Karpas-422 (cell line): ENCODE results near the gene PUSL1. TPM values are rescaled to one million over a fixed set of nuclear protein-coding genes. Genes with fewer than 3 reads are reported as not detected.
A peak's percentile ranks its signal among the peaks of the same experiment; 100 is the strongest.

ENCODE experiments used
- DNase-seq: peaks from one replicate; pipeline ENCODE4 v3.0.0-alpha.2; 2015
- H2AFZ ChIP-seq: fragments of 200-600 bp; sonication (generic); 2 replicates; pipeline ENCODE4 v1.6.1; 2014; ENCODE audit warnings: antibody characterized with exemption, low read length, mixed read lengths
- H3K27ac ChIP-seq: fragments of 200-600 bp; sonication (generic); 2 replicates; pipeline ENCODE4 v1.5.1; 2014; ENCODE audit warnings: mild to moderate bottlenecking, low read length, moderate library complexity
- H3K27me3 ChIP-seq: fragments of 200-600 bp; sonication (generic); 2 replicates; pipeline ENCODE4 v1.6.1; 2014; ENCODE audit warnings: low read length, mixed read lengths
- H3K36me3 ChIP-seq: fragments of 200-600 bp; sonication (generic); 2 replicates; pipeline ENCODE4 v1.6.1; 2014; ENCODE audit warnings: low read length, mixed read lengths; ENCODE audit not compliant: insufficient read depth
- H3K4me1 ChIP-seq: fragments of 200-600 bp; sonication (generic); 2 replicates; pipeline ENCODE4 v1.6.1; 2014; ENCODE audit warnings: mild to moderate bottlenecking, low read length, mixed read lengths
- H3K4me2 ChIP-seq: fragments of 200-600 bp; sonication (generic); 2 replicates; pipeline ENCODE4 v1.6.1; 2014; ENCODE audit warnings: low read length, low read depth, mild to moderate bottlenecking; ENCODE audit not compliant: poor library complexity, severe bottlenecking
- H3K4me3 ChIP-seq: fragments of 200-600 bp; sonication (generic); 2 replicates; pipeline ENCODE4 v1.5.1; 2014; ENCODE audit warnings: mild to moderate bottlenecking, antibody characterized with exemption, low read length, mixed read lengths
- H3K79me2 ChIP-seq: fragments of 200-600 bp; sonication (generic); 2 replicates; pipeline ENCODE4 v1.6.1; 2014; ENCODE audit warnings: mild to moderate bottlenecking, low read length, mixed read lengths
- H3K9ac ChIP-seq: fragments of 200-600 bp; sonication (generic); 2 replicates; pipeline ENCODE4 v1.6.0; 2014; ENCODE audit warnings: low read length
- H3K9me2 ChIP-seq: fragments of 200-600 bp; sonication (generic), shearing (Covaris generic); replicated peaks from 2 replicates; pipeline ENCODE4 v1.6.0; 2014; ENCODE audit warnings: mild to moderate bottlenecking, low read length, moderate library complexity; ENCODE audit not compliant: insufficient read depth
- H3K9me3 ChIP-seq: fragments of 300-700, 200-600 bp; sonication (generic); 2 replicates; pipeline ENCODE4 v1.6.1; 2014; ENCODE audit warnings: low read length, mixed read lengths
- H4K20me1 ChIP-seq: fragments of 200-600 bp; sonication (generic); 2 replicates; pipeline ENCODE4 v1.6.1; 2014; ENCODE audit warnings: mild to moderate bottlenecking, antibody characterized with exemption, low read length, low read depth; ENCODE audit not compliant: insufficient read depth
- total RNA-seq: library from RNA; depleted of rRNA; stranded (reverse); fragments of >200 nt; shearing (Covaris generic); gene quantifications from 2 replicates; pipeline ENCODE4 v1.2.3, GENCODE V29; 2014; ENCODE audit warnings: low replicate concordance

The PUSL1 gene
- total RNA-seq, 1 experiment from 2014 or later = 14.9 TPM

- Histone ChIP-seq H3K9ac (no peak overlapping the region), H3K9me2 (no peaks in the 10 kb centered on the region), H3K79me2 (peaks cover 58% of the 10 kb centered on the region), H2AFZ (no peak overlapping the region), H3K9me3 (no peaks in the 10 kb centered on the region), H3K4me1 (peaks cover 34% of the 10 kb centered on the region), H3K27me3 (no peaks in the 10 kb centered on the region), H3K36me3 (peaks cover 3% of the 10 kb centered on the region; the same call in 1 of the 2 replicates), H3K4me2 (no peak overlapping the region), H3K27ac (no peak overlapping the region), H4K20me1 (peaks cover 39% of the 10 kb centered on the region; the same call in 1 of the 2 replicates), H3K4me3 (no peak overlapping the region)
- no peak for DNase-seq
These were observed 35.5 kb downstream of the PUSL1 start for GRCh38 chr1:1343811-1344421.

GRCh38 chr1:1344655-1345361 is 36.4 kb downstream of the PUSL1 start:
- Histone ChIP-seq H3K79me2 (peaks cover 58% of the 10 kb centered on the region), H4K20me1 (peaks cover 39% of the 10 kb centered on the region; the same call in 1 of the 2 replicates), H2AFZ (no peak overlapping the region), H3K27me3 (no peaks in the 10 kb centered on the region), H3K27ac (no peak overlapping the region), H3K9me3 (no peaks in the 10 kb centered on the region), H3K4me1 (peaks cover 34% of the 10 kb centered on the region), H3K36me3 (peaks cover 3% of the 10 kb centered on the region; the same call in 1 of the 2 replicates), H3K4me3 (no peak overlapping the region), H3K9ac (no peak overlapping the region), H3K4me2 (no peak overlapping the region), H3K9me2 (no peaks in the 10 kb centered on the region)
- peak; percentile 71 for DNase-seq

- Histone ChIP-seq H3K36me3 (peaks cover 3% of the 10 kb centered on the region; the same call in 1 of the 2 replicates), H3K9me2 (no peaks in the 10 kb centered on the region), H3K4me3 (no peak overlapping the region), H4K20me1 (peaks cover 39% of the 10 kb centered on the region; the same call in 1 of the 2 replicates), H3K4me1 (peaks cover 34% of the 10 kb centered on the region), H3K9ac (peak overlapping the region; percentile 20; the same call in 1 of the 2 replicates), H2AFZ (no peak overlapping the region), H3K9me3 (no peaks in the 10 kb centered on the region), H3K27me3 (no peaks in the 10 kb centered on the region), H3K27ac (no peak overlapping the region), H3K4me2 (peak overlapping the region; percentile 7), H3K79me2 (peaks cover 58% of the 10 kb centered on the region)
- DNase-seq = no peak
These were observed 37.0 kb downstream of the PUSL1 start for GRCh38 chr1:1345384-1345783.

- no peaks in the 10 kb centered on the region for H3K9me2 ChIP-seq
- peak overlapping the region; percentile 7 for H3K4me2 ChIP-seq
- H3K79me2 ChIP-seq = peaks cover 58% of the 10 kb centered on the region
These were observed 37.6 kb downstream of the PUSL1 start for GRCh38 chr1:1345860-1346500.

GRCh38 chr1:1346501-1346890 is 38.1 kb downstream of the PUSL1 start:
- H3K27me3 ChIP-seq = no peaks in the 10 kb centered on the region
- peaks cover 58% of the 10 kb centered on the region for H3K79me2 ChIP-seq
- DNase-seq = no peak
- no peak overlapping the region for H2AFZ ChIP-seq
- peaks cover 36% of the 10 kb centered on the region for H3K4me1 ChIP-seq
- H3K27ac ChIP-seq = no peak overlapping the region
- no peaks in the 10 kb centered on the region for H3K9me2 ChIP-seq
- H3K4me3 ChIP-seq = peak overlapping the region; percentile 99; the same call in 1 of the 2 replicates
- H3K36me3 ChIP-seq = no peaks in the 10 kb centered on the region; the same call in 1 of the 2 replicates
- no peaks in the 10 kb centered on the region for H3K9me3 ChIP-seq
- H3K9ac ChIP-seq = peak overlapping the region; percentile 99; the same call in 1 of the 2 replicates
- H4K20me1 ChIP-seq = peaks cover 39% of the 10 kb centered on the region; the same call in 1 of the 2 replicates
- H3K4me2 ChIP-seq = peak overlapping the region; percentile 94

More at GRCh38 chr1:1345860-1346500, 37.6 kb downstream of the PUSL1 start:
- Histone ChIP-seq H3K4me1 (peaks cover 34% of the 10 kb centered on the region), H3K9me3 (no peaks in the 10 kb centered on the region), H3K27ac (no peak overlapping the region), H4K20me1 (peaks cover 39% of the 10 kb centered on the region; the same call in 1 of the 2 replicates), H3K4me3 (no peak overlapping the region), H3K36me3 (no peaks in the 10 kb centered on the region; the same call in 1 of the 2 replicates), H3K9ac (peak overlapping the region; percentile 20), H3K27me3 (no peaks in the 10 kb centered on the region), H2AFZ (no peak overlapping the region)
- DNase-seq = no peak

GRCh38 chr1:1347026-1347595 is 38.7 kb downstream of the PUSL1 start:
- Histone ChIP-seq H3K36me3 (no peaks in the 10 kb centered on the region; the same call in 1 of the 2 replicates), H4K20me1 (peaks cover 43% of the 10 kb centered on the region; the same call in 1 of the 2 replicates), H3K4me1 (peaks cover 42% of the 10 kb centered on the region), H3K9me2 (no peaks in the 10 kb centered on the region), H3K27ac (peak overlapping the region; percentile 86), H3K79me2 (peaks cover 58% of the 10 kb centered on the region), H3K4me2 (peak overlapping the region; percentile 94), H3K4me3 (peak overlapping the region; percentile 99), H2AFZ (no peak overlapping the region), H3K9ac (peak overlapping the region; percentile 99), H3K9me3 (no peaks in the 10 kb centered on the region), H3K27me3 (no peaks in the 10 kb centered on the region)
- no peak for DNase-seq

- peaks cover 49% of the 10 kb centered on the region for H3K4me1 ChIP-seq
- H3K79me2 ChIP-seq = peaks cover 56% of the 10 kb centered on the region
- no peaks in the 10 kb centered on the region for H3K27me3 ChIP-seq
- peak; percentile 79 for DNase-seq
- H2AFZ ChIP-seq = no peak overlapping the region
- H3K9me2 ChIP-seq = no peaks in the 10 kb centered on the region
- peaks cover 49% of the 10 kb centered on the region; the same call in 1 of the 2 replicates for H4K20me1 ChIP-seq
- peak overlapping the region; percentile 99 for H3K9ac ChIP-seq
- peak overlapping the region; percentile 99 for H3K4me3 ChIP-seq
- H3K4me2 ChIP-seq = peak overlapping the region; percentile 94
- no peaks in the 10 kb centered on the region for H3K9me3 ChIP-seq
- no peaks in the 10 kb centered on the region for H3K36me3 ChIP-seq
- H3K27ac ChIP-seq = peak overlapping the region; percentile 86
These were observed 39.4 kb downstream of the PUSL1 start for GRCh38 chr1:1347663-1348419.
